HG03565 (cell line): ENCODE measurements around the gene CRTC3.
"Not testable (repeated sequence)": the region's sequence is repeated elsewhere in the genome, so short reads cannot be mapped to it uniquely, and the experiment has no call there.

ENCODE experiments used
- ATAC-seq: cut with Tn5 transposase; IDR thresholded peaks from one replicate; pipeline ENCODE4 v1.9.1; 2021; ENCODE audit warnings: mild to moderate bottlenecking, moderate library complexity; ENCODE audit not compliant: unreplicated experiment

CRTC3 gene

GRCh38 chr15:90645873-90646575 lies 116.3 kb downstream of the CRTC3 start:
- no peak for ATAC-seq

GRCh38 chr15:90646662-90647305 lies 117.1 kb downstream of the CRTC3 start:
- ATAC-seq = no peak

DNA sequence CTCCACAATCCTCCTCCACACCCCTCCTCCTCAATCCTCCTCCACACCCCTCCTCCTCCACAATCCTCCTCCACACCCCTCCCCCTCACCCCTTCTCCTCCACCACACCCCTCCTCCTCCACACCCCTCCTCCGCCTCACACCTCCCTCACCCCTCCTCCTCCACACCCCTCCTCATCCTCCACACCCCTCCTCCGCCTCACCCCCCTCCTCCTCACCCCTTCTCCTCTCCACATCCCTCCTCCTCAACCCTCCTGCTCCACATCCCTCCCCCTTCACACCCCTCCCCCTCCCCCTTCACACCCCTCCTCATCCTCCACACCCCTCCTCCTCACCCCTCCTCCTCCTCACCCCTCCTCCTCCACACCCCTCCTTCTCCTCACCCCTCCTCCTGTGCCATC lies 117.6 kb downstream of the CRTC3 start:
- ATAC-seq = no peak

GRCh38 chr15:90648137-90649070 lies 118.7 kb downstream of the CRTC3 start:
- peak; percentile 52 for ATAC-seq

DNA sequence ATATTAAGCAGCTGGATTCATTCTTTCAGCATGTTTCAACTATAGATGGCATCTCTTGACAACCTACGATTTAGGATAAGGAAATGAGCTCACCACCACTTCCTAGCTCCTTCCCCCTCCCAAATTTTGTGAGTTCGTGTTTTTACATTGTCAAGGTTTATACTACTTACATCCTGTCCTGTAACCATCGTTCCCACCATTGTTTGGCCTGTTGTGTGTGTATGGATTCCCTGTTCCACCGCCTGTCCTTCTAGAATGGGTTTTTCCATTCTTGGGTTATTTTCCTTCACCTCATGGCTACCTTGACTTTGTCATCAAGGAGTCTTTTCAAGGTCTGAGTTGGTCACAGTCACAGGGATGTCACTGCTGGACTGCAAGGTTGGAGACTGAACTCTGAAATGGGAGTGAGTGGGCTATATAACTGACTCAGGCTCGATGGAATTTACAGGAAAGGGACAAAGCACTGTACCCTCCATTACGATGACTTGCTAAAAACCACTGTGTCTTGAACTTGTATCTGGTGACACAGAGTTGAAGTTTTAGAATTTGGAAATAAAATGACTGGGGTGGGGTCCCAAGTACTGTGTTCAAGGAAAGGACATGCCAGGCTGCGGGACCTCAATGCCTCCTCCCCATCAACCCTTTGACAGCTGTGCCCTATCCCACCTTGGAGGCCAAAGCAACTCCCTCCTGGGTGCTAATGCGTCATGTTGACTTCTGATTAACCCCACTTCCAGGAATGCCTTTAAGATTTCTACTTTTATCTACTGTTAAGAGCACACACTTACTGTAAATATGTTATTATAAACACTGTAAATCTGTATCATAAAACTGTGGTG lies 120.6 kb downstream of the CRTC3 start:
- no peak for ATAC-seq

- ATAC-seq = no peak
Measured at GRCh38 chr15:90650956-90651689, 121.4 kb downstream of the CRTC3 start.

GRCh38 chr15:90654233-90655136 lies 124.8 kb downstream of the CRTC3 start:
- ATAC-seq = no peak

GRCh38 chr15:90657520-90658172 lies 127.9 kb downstream of the CRTC3 start:
- ATAC-seq = peak; percentile 29

DNA sequence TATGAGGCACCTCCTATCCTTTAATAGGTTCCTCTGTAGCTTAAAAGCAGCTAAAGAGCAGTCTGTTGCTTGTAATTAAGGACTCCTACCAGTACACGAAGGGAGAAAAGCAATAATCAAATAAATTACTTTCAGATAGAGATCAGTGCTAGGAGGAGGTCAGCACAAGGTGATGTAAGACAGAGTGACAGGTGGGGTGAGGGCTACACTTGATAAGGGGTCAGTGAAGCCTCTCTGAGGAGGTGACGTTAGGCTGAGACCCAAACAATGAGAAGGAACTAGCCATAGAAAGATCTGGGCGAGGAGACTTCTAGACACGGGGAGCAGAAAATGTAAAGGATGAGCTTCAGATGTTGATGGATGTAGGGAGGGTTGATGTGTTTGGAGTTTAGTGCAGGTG lies 129.8 kb downstream of the CRTC3 start:
- no peak for ATAC-seq

DNA sequence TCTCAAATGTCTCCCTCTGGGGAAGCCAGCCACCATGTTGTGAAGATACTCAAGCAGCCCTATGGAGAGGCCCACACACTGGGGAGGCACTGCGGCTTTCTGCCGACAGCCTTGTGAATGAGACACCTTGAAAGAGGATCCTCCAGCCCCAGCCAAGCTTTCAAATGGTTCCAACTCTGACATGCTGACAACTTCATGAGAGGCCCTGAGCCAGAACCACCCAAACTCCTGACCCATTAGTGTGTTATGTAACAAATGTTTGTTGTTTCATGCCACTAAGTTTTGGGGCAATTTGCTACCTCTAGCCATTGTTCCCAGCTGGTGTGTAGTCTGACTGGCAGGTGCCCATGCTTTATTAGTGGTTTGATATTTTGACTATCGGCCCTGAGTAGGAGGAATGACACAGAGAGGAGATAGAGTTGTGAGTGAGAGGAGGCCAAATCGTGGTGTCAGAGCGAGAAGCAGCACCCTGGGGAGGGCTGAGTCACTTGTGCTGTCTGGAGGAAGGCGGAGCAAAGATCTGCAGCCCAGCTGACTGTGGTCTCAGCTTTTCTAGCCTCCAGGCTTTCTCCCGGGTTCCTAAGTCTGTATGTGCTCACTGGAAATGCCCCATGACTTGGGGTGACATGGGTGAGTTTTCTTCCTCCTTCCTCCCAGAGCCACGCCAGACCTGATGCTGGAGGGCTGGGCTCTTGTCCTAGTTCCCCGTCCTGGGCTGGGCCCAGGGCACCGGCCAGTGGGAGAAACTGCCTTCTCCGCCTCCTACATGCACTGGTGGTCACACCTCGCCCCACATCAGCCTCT lies 130.7 kb downstream of the CRTC3 start:
- ATAC-seq = peak; percentile 49

- not testable (repeated sequence) for ATAC-seq
Measured at GRCh38 chr15:90660999-90661330, 131.2 kb downstream of the CRTC3 start.

- ATAC-seq = not testable (repeated sequence)
Measured at GRCh38 chr15:90664081-90664461, 134.3 kb downstream of the CRTC3 start.

- no peak for ATAC-seq
Measured at GRCh38 chr15:90664650-90665287, 135.0 kb downstream of the CRTC3 start.

GRCh38 chr15:90665288-90666134 lies 135.8 kb downstream of the CRTC3 start:
- peak; percentile 45 for ATAC-seq

GRCh38 chr15:90666135-90666909 lies 136.6 kb downstream of the CRTC3 start:
- no peak for ATAC-seq
